AG04450 (cell line): Measurements from ENCODE around the gene NFATC2. TPM values are rescaled to one million over a fixed set of nuclear protein-coding genes. Genes with fewer than 3 reads are reported as not detected.

Experiments
- CTCF ChIA-PET: fragments of 300-600, 350-600 bp; formaldehyde crosslinking; extraction: SDS; loops from one replicate; lab custom pipeline; 2022; ENCODE audit warnings: antibody characterized with exemption, inconsistent platforms; lab: Charles Lee
- POLR2A ChIA-PET: fragments of 350-600 bp; formaldehyde crosslinking; extraction: SDS; loops from one replicate; lab custom pipeline; 2021; ENCODE audit warnings: antibody characterized with exemption, inconsistent platforms; lab: Yijun Ruan, JAX
- DNase-seq: peaks from one replicate; pipeline ENCODE4 v3.0.0-alpha.2; 2011; ENCODE audit warnings: low read depth, low spot score
- H3K27ac ChIP-seq: one replicate; pipeline ENCODE4 v1.5.1; 2012; ENCODE audit warnings: low read depth, low read length, control low read depth
- H3K27me3 ChIP-seq: one replicate; pipeline ENCODE4 v1.6.0; 2012; ENCODE audit warnings: low read length; ENCODE audit not compliant: control insufficient read depth, insufficient read depth
- H3K4me3 ChIP-seq: 2 replicates; pipeline ENCODE4 v1.5.1; 2011; ENCODE audit warnings: mild to moderate bottlenecking, low read depth, low read length, control low read depth
- H3K9me3 ChIP-seq: 2 replicates; pipeline ENCODE4 v1.5.1; 2012; ENCODE audit warnings: low read length; ENCODE audit not compliant: control insufficient read depth, insufficient read depth
- CTCF ChIP-seq: IDR thresholded peaks from 2 replicates; pipeline ENCODE4 v1.5.1; 2011; ENCODE audit warnings: low read depth, low read length, control low read depth, inconsistent platforms
- polyA plus RNA-seq: library from polyadenylated mRNA; depleted of rRNA; stranded (reverse); fragments of >200 nt; gene quantifications from 2 replicates; pipeline ENCODE4 v1.2.3, GENCODE V29; 2011

Gene NFATC2
- polyA plus RNA-seq, 1 experiment: 0.07 TPM

- ChIA-PET POLR2A (interaction anchor here (0.6 kb wide), 1 partner anchor 101 kb away, joined by 3 read pairs; no protein-coding TSS in a partner anchor), CTCF (no interaction called here)
- Histone ChIP-seq H3K27ac (no peak overlapping the region), H3K27me3 (no peaks in the 10 kb centered on the region), H3K4me3 (no peak overlapping the region), H3K9me3 (no peaks in the 10 kb centered on the region)
- no peak for DNase-seq
- no peak for TF ChIP-seq CTCF
Observed at GRCh38 chr20:51523276-51524013, 19.1 kb downstream of the NFATC2 start.

DNA sequence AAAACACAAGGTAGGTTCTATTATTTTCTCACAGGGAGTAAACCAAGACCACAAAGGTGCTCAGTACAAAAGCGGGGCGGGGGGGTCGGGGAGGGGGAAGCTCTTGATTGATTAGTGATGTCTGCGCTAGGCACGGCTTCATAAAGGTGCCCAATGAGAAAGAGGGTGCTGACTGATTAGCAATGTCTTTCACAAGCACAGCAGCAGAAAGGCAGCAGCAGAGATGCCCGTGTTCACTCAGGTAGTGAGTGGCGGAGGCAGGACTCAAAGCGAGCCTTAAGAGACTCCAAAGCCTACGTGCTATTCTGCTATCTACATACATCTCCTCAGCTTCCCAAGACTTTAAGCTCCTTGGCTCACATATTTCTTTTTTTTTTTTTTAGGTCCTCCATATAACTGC is 20.3 kb downstream of the NFATC2 start:
- no peak overlapping the region for H3K27ac ChIP-seq
- no peak for DNase-seq
- H3K4me3 ChIP-seq: no peak overlapping the region
- TF ChIP-seq CTCF: no peak
- ChIA-PET POLR2A (no interaction called here), CTCF (interaction anchor here (0.5 kb wide), 1 partner anchor 603 kb away, joined by 3 read pairs; no protein-coding TSS in a partner anchor)
- H3K27me3 ChIP-seq: no peaks in the 10 kb centered on the region
- no peaks in the 10 kb centered on the region for H3K9me3 ChIP-seq

DNA sequence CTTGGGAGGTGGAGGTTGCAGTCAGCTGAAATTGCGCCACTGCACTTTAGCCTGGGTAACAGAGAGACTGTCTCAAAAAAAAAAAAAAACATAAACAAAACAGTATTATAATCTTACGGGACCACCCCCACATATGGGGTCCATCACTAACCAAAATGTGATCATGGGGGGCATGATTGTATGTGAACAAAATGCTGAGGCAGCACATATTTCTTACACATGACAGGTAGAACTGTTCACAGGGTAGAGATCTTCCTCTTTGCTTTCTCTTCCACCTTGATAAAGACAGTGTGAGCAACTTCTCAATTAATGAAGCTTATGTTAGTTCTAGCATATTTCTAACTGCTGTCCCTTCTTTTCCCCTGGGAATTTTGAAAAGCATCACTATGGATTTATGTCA is 24.7 kb downstream of the NFATC2 start:
- ChIA-PET CTCF (no interaction called here), POLR2A (interaction anchor here (0.7 kb wide), 1 partner anchor 10 kb away, joined by 5 read pairs; no protein-coding TSS in a partner anchor)
- TF ChIP-seq CTCF: no peak
- Histone ChIP-seq H3K27ac (no peak overlapping the region), H3K27me3 (no peaks in the 10 kb centered on the region), H3K4me3 (no peak overlapping the region), H3K9me3 (peaks cover 3% of the 10 kb centered on the region)
- DNase-seq: no peak

DNA sequence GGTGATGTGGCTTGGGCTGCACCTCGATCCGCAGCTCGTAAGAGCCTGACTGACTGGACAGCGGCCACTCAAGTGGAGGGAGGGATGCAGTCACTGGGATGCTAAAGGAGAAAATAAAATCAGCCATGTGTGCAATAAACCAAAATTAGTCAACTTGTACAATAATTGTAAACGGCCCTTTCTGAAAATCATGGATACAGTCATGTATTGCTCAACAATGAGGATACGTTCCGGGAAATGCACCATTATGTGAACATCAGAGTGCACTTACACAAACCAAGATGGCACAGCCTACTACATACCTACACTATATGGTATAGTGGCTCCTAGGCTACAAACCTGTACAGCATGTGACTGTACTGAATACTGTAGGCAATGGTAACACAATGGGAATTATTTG is 25.7 kb downstream of the NFATC2 start:
- POLR2A ChIA-PET: no interaction called here
- Histone ChIP-seq H3K27ac (no peak overlapping the region), H3K4me3 (no peak overlapping the region), H3K27me3 (no peaks in the 10 kb centered on the region), H3K9me3 (peaks cover 3% of the 10 kb centered on the region)
- CTCF ChIA-PET: interaction anchor here (0.6 kb wide), 1 partner anchor 529 kb away, joined by 6 read pairs; no protein-coding TSS in a partner anchor
- TF ChIP-seq CTCF: no peak
- DNase-seq: no peak

GRCh38 chr20:51514836-51515235 is 27.7 kb downstream of the NFATC2 start:
- no peak for DNase-seq
- ChIA-PET POLR2A (interaction anchor here (1.1 kb wide), 1 partner anchor 12 kb away, joined by 4 read pairs; no protein-coding TSS in a partner anchor), CTCF (interaction anchor here (1.2 kb wide), 1 partner anchor 208 kb away, joined by 3 read pairs; no protein-coding TSS in a partner anchor)
- Histone ChIP-seq H3K27ac (no peak overlapping the region), H3K9me3 (peaks cover 3% of the 10 kb centered on the region), H3K27me3 (no peaks in the 10 kb centered on the region), H3K4me3 (no peak overlapping the region)
- TF ChIP-seq CTCF: no peak
